GM12891 (cell line): ENCODE results near the gene ZNF662.

ENCODE experiments used
- DNase-seq: peaks from one replicate; pipeline ENCODE4 v3.0.0; 2011; ENCODE audit warnings: low spot score; ENCODE audit not compliant: insufficient read length
- FAIRE-seq: peaks from 2 replicates; lab custom pipeline; 2011; peaks lifted over from hg19 to GRCh38; lab: Jason Lieb, UNC
- PAX5 ChIP-seq: IDR thresholded peaks from 2 replicates; pipeline ENCODE4 v1.6.1; 2011; ENCODE audit warnings: low read length, moderate library complexity, mild to moderate bottlenecking; ENCODE audit not compliant: insufficient read depth, severe bottlenecking
- POLR2A ChIP-seq: IDR thresholded peaks from 2 replicates; pipeline ENCODE4 v1.6.1; 2011; ENCODE audit warnings: low read depth, low read length, control low read depth
- POLR2AphosphoS5 ChIP-seq: IDR thresholded peaks from 2 replicates; pipeline ENCODE4 v1.6.1; 2011; ENCODE audit warnings: low read depth, low read length, control low read depth
- POU2F2 ChIP-seq: IDR thresholded peaks from 2 replicates; pipeline ENCODE4 v1.6.1; 2011; ENCODE audit warnings: low read depth, mild to moderate bottlenecking, control low read depth, low read length, moderate library complexity
- SPI1 ChIP-seq: IDR thresholded peaks from 2 replicates; pipeline ENCODE4 v1.6.1; 2011; ENCODE audit warnings: low read depth, low read length, control low read depth
- TAF1 ChIP-seq: IDR thresholded peaks from 2 replicates; pipeline ENCODE4 v1.6.1; 2011; ENCODE audit warnings: low read depth, low read length, control low read depth

ZNF662 gene

DNA sequence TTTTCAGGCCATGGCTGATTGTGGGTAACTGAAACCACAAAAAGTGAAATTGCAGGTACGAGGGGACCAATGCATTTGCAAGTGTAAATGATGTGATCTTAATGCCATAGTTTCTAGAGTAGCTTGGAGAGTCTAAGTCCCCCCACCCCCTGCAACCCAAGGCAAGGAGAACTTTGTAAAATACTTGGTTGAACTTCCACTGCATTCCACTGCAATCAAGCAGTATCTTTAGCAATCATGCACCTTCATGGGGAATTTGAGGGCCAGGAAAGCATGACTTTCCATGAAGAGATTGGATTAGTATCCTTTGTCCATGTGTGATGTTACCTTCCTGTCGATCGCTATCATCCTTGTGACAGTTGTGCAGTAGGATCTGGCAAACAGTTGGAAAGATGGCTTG, 18.9 kb upstream of the ZNF662 start:
- DNase-seq (no peak), FAIRE-seq (no peak)
- TF ChIP-seq SPI1 (no peak), POLR2AphosphoS5 (no peak), POU2F2 (no peak), TAF1 (no peak), POLR2A (no peak), PAX5 (no peak)

GRCh38 chr3:42891042-42891441, 14.9 kb upstream of the ZNF662 start:
- FAIRE-seq (no peak), DNase-seq (no peak)
- TF ChIP-seq POLR2AphosphoS5: no peak

- FAIRE-seq (no peak), DNase-seq (no peak)
- TF ChIP-seq POLR2AphosphoS5 (no peak), TAF1 (no peak), SPI1 (no peak), PAX5 (no peak), POLR2A (no peak)
Observed at GRCh38 chr3:42892169-42892568, 13.8 kb upstream of the ZNF662 start.

GRCh38 chr3:42892807-42893206, 13.1 kb upstream of the ZNF662 start:
- DNase-seq (no peak), FAIRE-seq (no peak)
- TF ChIP-seq POU2F2: no peak
- no peak for TF ChIP-seq POLR2A

DNA sequence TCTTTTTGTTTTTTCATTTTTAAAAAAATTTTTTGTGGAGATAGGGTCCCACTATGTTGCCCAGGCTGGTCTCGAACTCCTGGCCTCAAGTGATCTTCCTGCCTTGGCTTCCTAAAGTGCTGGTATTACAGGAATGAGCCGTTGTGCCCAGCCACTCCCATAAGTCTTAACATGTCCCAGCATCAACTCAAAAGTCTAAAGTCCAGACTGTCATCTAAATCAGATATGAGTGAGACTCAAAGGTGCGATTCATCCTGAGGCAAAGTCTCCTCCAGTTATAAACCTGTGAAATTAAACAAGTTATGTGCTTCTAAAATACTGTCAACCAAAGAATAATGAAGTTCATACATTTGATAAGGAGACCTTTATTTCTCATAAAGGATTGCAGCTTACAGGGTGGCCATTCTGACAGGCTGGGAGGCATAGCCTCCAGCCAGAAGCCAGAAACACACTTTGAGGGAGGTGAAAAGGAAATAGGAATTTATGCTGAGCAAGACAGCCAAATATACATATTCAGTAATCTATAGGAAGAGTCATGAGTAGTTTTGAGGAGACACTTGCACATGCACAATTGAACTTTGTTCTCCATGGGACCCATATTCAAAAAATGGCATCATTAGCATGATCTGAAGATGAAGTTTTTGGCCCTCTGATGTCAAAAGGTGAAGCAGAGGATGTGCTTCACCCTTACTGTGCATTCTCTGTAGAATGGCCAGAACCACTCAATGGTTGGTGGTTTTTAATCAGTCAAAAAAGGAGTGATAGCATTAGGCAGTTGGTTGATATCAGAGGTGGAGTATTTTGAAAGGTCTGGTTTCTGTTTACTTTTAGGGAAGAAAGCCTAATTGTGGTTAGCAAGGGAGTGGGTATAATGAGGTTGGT, 11.0 kb upstream of the ZNF662 start:
- TF ChIP-seq TAF1 (no peak), PAX5 (no peak), SPI1 (no peak)
- DNase-seq: no peak
- no peak for FAIRE-seq

- no peak for TF ChIP-seq SPI1
- TF ChIP-seq POLR2AphosphoS5: no peak
- TF ChIP-seq POLR2A: no peak
- TF ChIP-seq PAX5: no peak
- TF ChIP-seq TAF1: no peak
- TF ChIP-seq POU2F2: no peak
- DNase-seq (no peak), FAIRE-seq (no peak)
Observed at GRCh38 chr3:42895580-42895868, 10.4 kb upstream of the ZNF662 start.

- FAIRE-seq (no peak), DNase-seq (no peak)
- no peak for TF ChIP-seq PAX5
- no peak for TF ChIP-seq POLR2AphosphoS5
- TF ChIP-seq TAF1: no peak
- no peak for TF ChIP-seq SPI1
- TF ChIP-seq POU2F2: no peak
- TF ChIP-seq POLR2A: no peak
Observed at GRCh38 chr3:42898896-42899675, 6.9 kb upstream of the ZNF662 start.

GRCh38 chr3:42900226-42901072, 5.5 kb upstream of the ZNF662 start:
- FAIRE-seq: no peak
- no peak for DNase-seq
- TF ChIP-seq TAF1: no peak
- TF ChIP-seq POLR2AphosphoS5: no peak
- TF ChIP-seq PAX5: no peak
- no peak for TF ChIP-seq POU2F2
- TF ChIP-seq POLR2A: no peak
- no peak for TF ChIP-seq SPI1

- DNase-seq (no peak), FAIRE-seq (no peak)
- TF ChIP-seq POLR2AphosphoS5 (no peak), POLR2A (no peak), PAX5 (no peak), POU2F2 (no peak), TAF1 (no peak), SPI1 (no peak)
Observed at GRCh38 chr3:42901073-42901415, 4.9 kb upstream of the ZNF662 start.

- FAIRE-seq (no peak), DNase-seq (no peak)
- TF ChIP-seq POLR2AphosphoS5 (no peak), TAF1 (no peak), PAX5 (no peak), POLR2A (no peak), SPI1 (no peak), POU2F2 (no peak)
Observed at GRCh38 chr3:42902257-42902656, 3.7 kb upstream of the ZNF662 start.
